IgD-negative memory B cell (primary cell): Measurements from ENCODE around the gene MVB12B. TPM values are rescaled to one million over a fixed set of nuclear protein-coding genes. Genes with fewer than 3 reads are reported as not detected.
A peak's percentile ranks its signal among the peaks of the same experiment; 100 is the strongest.

Experiments used
- H3K27ac Mint-ChIP-seq, 3 donors: one replicate each; pipeline ENCODE4 v1.8.0; 2020 to 2022; ENCODE audit warnings: mild to moderate bottlenecking in 3 of 3, mixed read lengths in 3 of 3, moderate library complexity in 1 of 3
- H3K27me3 Mint-ChIP-seq: one replicate; pipeline ENCODE4 v1.8.0; 2021; ENCODE audit warnings: mixed read lengths
- H3K36me3 Mint-ChIP-seq: one replicate; pipeline ENCODE4 v1.8.0; 2020; ENCODE audit warnings: mild to moderate bottlenecking, mixed read lengths
- H3K4me1 Mint-ChIP-seq, 3 donors: one replicate each; pipeline ENCODE4 v1.8.0; 2020 to 2022; ENCODE audit warnings: mixed read lengths in 3 of 3, mild to moderate bottlenecking in 1 of 3
- H3K4me3 Mint-ChIP-seq, 4 donors: one replicate each; pipeline ENCODE4 v1.8.0; 2020 to 2022; ENCODE audit warnings: mild to moderate bottlenecking in 4 of 4, mixed read lengths in 4 of 4, moderate library complexity in 3 of 4
- H3K9me3 Mint-ChIP-seq, 3 donors: one replicate each; pipeline ENCODE4 v1.8.0; 2020 to 2021; ENCODE audit warnings: mixed read lengths in 3 of 3, mild to moderate bottlenecking in 1 of 3
- polyA plus RNA-seq: library from polyadenylated mRNA; unstranded; fragments of 300-500 nt; fragmentation: Illumina TruSeq; gene quantifications from one replicate; pipeline ENCODE4 v1.2.3, GENCODE V29; 2021

MVB12B gene
- polyA plus RNA-seq, 1 donor from 2014 or later, result 0.93 TPM

DNA sequence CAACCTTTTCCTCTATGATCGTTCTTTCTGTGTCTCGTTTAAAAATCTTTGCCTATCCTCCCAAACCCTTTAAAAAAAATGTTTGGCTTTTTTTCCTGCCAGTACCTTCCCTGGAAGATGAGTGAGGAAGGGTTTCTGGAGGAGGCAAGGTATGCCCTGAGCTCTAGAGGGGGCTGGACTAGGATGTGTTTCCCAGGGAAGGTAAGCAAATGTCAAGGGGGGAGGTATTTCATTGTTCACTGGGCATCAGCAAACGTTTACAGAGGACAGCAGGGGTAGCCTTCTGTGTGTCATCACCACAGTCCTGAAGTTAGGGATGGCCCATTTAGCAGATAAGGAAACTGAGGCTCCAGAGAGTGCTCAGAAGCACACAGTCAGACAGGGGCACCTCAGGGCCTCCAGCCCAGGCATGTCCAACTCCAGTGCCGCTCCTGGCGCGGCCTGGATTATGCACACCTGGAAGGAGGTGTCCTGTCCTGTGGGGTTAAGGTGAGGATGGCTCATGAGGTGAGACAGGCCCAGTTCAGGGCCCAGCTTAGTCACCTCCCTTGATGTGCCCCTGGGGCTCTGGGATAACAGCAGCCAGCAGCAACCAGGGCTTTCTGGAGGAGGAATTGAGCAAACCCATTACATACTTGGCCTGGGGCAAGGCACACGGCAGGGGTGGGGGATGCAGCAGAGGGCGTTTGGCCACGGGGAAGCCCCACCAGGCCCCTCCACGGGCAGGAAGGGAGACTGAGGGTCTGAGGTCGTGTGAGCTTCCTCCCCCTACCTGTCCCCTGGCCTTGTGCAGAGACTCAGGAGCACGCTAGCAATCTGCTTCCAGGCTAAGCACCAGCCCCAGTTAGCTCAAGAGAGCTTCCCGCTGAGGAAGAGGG is 186.8 kb downstream of the MVB12B start:
- Mint-ChIP-seq H3K4me1 (peaks cover 11 to 16% (median 14%) of the 10 kb centered on the region in 3 donors), H3K27ac (no peak overlapping the region), H3K27me3 (peaks cover 47% of the 10 kb centered on the region), H3K36me3 (peaks cover 2% of the 10 kb centered on the region), H3K4me3 (no peak overlapping the region), H3K9me3 (peaks cover 0 to 2% (median 0%) of the 10 kb centered on the region in 3 donors)

- H3K27me3 Mint-ChIP-seq, result peaks cover 52% of the 10 kb centered on the region
- peaks cover 11 to 16% (median 14%) of the 10 kb centered on the region in 3 donors for H3K4me1 Mint-ChIP-seq
- H3K4me3 Mint-ChIP-seq, result peak overlapping the region in 1 of 4 donors; percentile 66
- H3K9me3 Mint-ChIP-seq, result peaks cover 0 to 2% (median 0%) of the 10 kb centered on the region in 3 donors
- no peaks in the 10 kb centered on the region for H3K36me3 Mint-ChIP-seq
- no peak overlapping the region for H3K27ac Mint-ChIP-seq
Measured at GRCh38 chr9:126514037-126514821, 187.6 kb downstream of the MVB12B start.

DNA sequence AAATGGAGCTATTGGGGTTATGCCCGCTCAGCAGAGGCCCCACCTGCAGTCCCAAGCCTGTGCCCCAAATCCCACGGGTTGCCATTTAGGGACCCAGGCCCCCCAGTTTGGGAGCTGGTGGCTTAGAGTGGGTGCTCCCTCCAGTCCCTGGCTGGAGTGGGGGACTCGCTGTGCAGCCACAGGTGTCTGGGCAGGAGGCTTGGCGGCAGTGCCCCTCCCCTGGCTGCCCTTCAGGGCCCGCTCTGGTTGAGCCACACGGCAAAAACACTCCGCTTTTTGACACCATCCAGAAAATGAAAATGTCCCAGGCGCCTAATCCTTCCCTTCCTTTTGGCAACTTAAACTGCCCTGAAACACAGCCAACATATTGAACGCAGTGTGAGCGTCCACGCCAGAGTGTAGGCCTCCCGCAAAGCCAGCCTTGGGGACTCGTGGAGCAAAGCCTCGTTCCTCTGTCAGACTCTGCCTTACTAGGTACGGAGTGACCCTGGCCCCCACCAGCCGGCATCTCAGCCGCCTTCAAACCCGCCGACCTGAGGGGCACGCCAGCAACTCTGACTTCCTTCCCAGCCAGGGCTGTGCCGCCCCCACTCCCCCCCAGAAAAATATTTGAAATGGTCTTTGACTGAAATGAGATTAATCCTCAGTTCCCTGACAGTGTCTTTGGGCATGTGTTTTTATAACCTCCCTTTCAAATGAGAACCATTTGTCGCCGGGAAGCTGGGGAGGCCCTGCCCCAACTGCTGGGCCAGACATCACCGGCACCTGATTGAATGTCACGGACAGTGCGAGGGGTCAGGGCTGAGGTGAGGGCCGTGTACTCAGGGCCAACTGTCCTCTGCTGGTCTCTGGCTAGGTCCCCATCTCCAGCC is 188.6 kb downstream of the MVB12B start:
- H3K4me1 Mint-ChIP-seq, result peaks cover 11 to 16% (median 14%) of the 10 kb centered on the region in 3 donors
- H3K9me3 Mint-ChIP-seq, result peaks cover 0 to 2% (median 0%) of the 10 kb centered on the region in 3 donors
- peaks cover 51% of the 10 kb centered on the region for H3K27me3 Mint-ChIP-seq
- H3K36me3 Mint-ChIP-seq, result no peaks in the 10 kb centered on the region
- H3K27ac Mint-ChIP-seq, result no peak overlapping the region
- H3K4me3 Mint-ChIP-seq, result peak overlapping the region in 1 of 4 donors; percentile 66

- H3K4me3 Mint-ChIP-seq, result peak overlapping the region in 1 of 4 donors; percentile 69
- H3K4me1 Mint-ChIP-seq, result peaks cover 11 to 16% (median 14%) of the 10 kb centered on the region in 3 donors
- peaks cover 45% of the 10 kb centered on the region for H3K27me3 Mint-ChIP-seq
- H3K36me3 Mint-ChIP-seq, result no peaks in the 10 kb centered on the region
- no peak overlapping the region for H3K27ac Mint-ChIP-seq
- peaks cover 0 to 2% (median 0%) of the 10 kb centered on the region in 3 donors for H3K9me3 Mint-ChIP-seq
Measured at GRCh38 chr9:126515873-126516505, 189.4 kb downstream of the MVB12B start.

- no peaks in the 10 kb centered on the region for H3K36me3 Mint-ChIP-seq
- H3K9me3 Mint-ChIP-seq, result peaks cover 0 to 2% (median 0%) of the 10 kb centered on the region in 3 donors
- H3K4me1 Mint-ChIP-seq, result peaks cover 11 to 16% (median 14%) of the 10 kb centered on the region in 3 donors
- no peak overlapping the region for H3K27ac Mint-ChIP-seq
- H3K4me3 Mint-ChIP-seq, result peak overlapping the region in 3 of 4 donors; percentile 78 to 97 (median 86)
- peaks cover 42% of the 10 kb centered on the region for H3K27me3 Mint-ChIP-seq
Measured at GRCh38 chr9:126516561-126516935, 189.9 kb downstream of the MVB12B start.

GRCh38 chr9:126516936-126517832 is 190.6 kb downstream of the MVB12B start:
- Mint-ChIP-seq H3K9me3 (peaks cover 0 to 2% (median 0%) of the 10 kb centered on the region in 3 donors), H3K27ac (no peak overlapping the region), H3K4me3 (peak overlapping the region; percentile 77 to 97 (median 82)), H3K27me3 (peaks cover 40% of the 10 kb centered on the region), H3K4me1 (peaks cover 11 to 16% (median 14%) of the 10 kb centered on the region in 3 donors), H3K36me3 (no peaks in the 10 kb centered on the region)

DNA sequence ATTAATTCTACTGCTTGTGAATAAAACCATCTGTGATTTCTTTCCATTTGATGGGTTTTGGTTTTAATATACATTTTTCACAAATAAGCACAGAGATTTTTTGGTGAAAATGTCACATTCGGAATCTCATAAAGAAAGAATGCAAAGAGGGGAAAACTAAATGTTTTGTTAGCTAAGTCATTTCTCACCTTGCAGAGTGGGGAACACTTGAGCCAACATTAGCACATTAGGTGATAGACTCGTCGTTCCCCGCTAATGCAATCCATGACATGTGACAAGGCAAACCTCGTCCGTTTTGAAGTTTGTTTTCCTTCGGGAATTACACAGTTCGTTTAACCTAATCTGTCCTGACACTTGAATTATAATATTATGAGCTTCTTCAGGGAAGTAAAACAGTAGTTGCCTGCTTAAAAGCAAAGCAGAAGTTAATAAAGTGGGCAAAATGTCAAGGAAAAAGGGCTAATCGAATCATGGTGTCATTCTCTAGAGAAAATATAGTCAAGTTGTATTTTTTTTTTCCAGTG is 191.3 kb downstream of the MVB12B start:
- H3K4me1 Mint-ChIP-seq, result peaks cover 11 to 16% (median 14%) of the 10 kb centered on the region in 3 donors
- no peaks in the 10 kb centered on the region for H3K36me3 Mint-ChIP-seq
- H3K4me3 Mint-ChIP-seq, result peak overlapping the region in 3 of 4 donors; percentile 77 to 97 (median 86)
- H3K9me3 Mint-ChIP-seq, result peaks cover 0 to 2% (median 0%) of the 10 kb centered on the region in 3 donors
- H3K27me3 Mint-ChIP-seq, result peaks cover 41% of the 10 kb centered on the region
- no peak overlapping the region for H3K27ac Mint-ChIP-seq

- H3K9me3 Mint-ChIP-seq, result peaks cover 0 to 2% (median 0%) of the 10 kb centered on the region in 3 donors
- H3K4me1 Mint-ChIP-seq, result peaks cover 14 to 20% (median 18%) of the 10 kb centered on the region in 3 donors
- H3K27me3 Mint-ChIP-seq, result peaks cover 37% of the 10 kb centered on the region
- peak overlapping the region in 1 of 4 donors; percentile 19 for H3K4me3 Mint-ChIP-seq
- H3K27ac Mint-ChIP-seq, result no peak overlapping the region
- H3K36me3 Mint-ChIP-seq, result no peaks in the 10 kb centered on the region
Measured at GRCh38 chr9:126518763-126519162, 192.1 kb downstream of the MVB12B start.

DNA sequence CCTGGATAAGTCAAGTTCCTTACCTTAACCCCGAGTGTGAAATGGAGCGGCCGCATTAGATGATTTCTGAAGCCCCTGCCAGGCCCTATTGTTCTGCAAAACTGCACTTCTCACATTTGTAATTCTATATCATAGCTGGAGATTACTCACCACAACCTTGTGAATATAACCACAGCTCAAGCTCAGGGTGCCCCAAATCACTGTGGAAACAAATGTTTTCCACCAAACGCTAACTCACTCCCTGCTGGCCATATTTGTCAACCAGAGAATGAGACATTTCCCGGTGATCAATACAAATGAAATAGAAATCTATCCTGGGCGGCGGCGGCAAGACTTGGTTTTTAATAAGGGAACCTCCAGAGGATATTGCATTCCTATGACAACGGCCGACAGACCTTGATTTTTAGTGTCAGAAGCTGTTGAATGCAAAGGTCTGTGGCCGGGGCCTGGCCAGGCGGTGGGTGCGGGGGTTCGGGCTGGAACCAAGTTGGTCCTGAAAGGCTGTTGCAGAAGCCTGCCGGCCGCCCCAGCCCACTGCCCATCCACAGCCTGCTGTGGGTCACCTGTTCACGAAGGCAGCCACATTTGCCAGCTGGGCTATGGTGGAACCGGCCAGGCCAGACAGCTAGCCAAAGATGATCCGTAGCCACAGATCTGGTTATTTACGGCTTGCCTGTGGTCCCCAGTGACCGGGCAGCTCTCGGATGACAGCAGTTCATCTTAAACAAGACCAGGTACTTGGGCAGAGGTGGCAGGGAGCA is 193.2 kb downstream of the MVB12B start:
- H3K27me3 Mint-ChIP-seq, result peaks cover 39% of the 10 kb centered on the region
- H3K4me3 Mint-ChIP-seq, result peak overlapping the region in 1 of 4 donors; percentile 3
- H3K27ac Mint-ChIP-seq, result no peak overlapping the region
- peaks cover 18 to 25% (median 23%) of the 10 kb centered on the region in 3 donors for H3K4me1 Mint-ChIP-seq
- H3K9me3 Mint-ChIP-seq, result peaks cover 0 to 2% (median 0%) of the 10 kb centered on the region in 3 donors
- H3K36me3 Mint-ChIP-seq, result no peaks in the 10 kb centered on the region

DNA sequence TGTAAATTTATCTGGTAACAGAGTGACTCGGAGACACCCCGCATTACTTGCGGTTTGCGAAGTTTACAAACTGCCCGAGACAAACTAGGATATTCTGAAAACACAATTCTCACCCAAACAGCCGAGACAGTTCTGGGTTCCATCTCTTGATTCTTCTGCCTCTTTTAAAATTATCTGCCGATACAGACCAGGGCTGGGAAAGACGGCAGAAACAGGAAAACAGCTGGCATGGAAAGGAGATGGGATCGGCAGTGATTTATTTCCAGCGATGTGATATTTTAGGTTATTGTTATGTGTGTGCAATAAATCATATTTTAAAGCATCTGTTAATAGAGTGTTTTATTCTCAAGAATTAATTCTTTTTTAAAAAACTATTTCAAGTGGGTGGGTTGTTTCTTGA is 193.8 kb downstream of the MVB12B start:
- Mint-ChIP-seq H3K4me1 (peaks cover 18 to 26% (median 25%) of the 10 kb centered on the region in 3 donors), H3K27me3 (peaks cover 39% of the 10 kb centered on the region), H3K4me3 (no peak overlapping the region), H3K36me3 (no peaks in the 10 kb centered on the region), H3K27ac (no peak overlapping the region), H3K9me3 (peaks cover 0 to 2% (median 0%) of the 10 kb centered on the region in 3 donors)

DNA sequence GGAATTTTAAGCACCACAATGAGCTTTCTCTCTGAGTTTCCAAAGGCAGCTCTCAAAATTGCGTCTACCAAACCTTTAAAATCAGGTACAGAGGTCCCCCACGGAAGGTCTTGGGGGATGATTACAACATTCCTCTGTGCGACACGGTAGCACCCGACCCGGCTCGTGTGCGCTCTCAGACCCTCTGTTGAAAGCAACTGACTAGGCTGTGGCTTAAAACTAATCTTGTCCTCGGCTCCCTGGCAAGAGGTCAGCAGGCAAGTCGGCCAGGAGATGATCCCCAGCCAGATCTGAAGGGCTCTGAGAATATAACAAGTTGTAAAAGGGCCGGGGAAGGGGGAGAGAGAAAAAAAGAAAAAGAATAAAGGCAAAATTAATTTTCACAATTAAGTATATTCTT is 194.5 kb downstream of the MVB12B start:
- no peak overlapping the region for H3K4me3 Mint-ChIP-seq
- H3K27me3 Mint-ChIP-seq, result peaks cover 38% of the 10 kb centered on the region
- peaks cover 0 to 2% (median 0%) of the 10 kb centered on the region in 3 donors for H3K9me3 Mint-ChIP-seq
- peaks cover 18 to 26% (median 25%) of the 10 kb centered on the region in 3 donors for H3K4me1 Mint-ChIP-seq
- no peak overlapping the region for H3K27ac Mint-ChIP-seq
- H3K36me3 Mint-ChIP-seq, result no peaks in the 10 kb centered on the region

- Mint-ChIP-seq H3K27ac (no peak overlapping the region), H3K4me1 (peaks cover 18 to 25% (median 24%) of the 10 kb centered on the region in 3 donors), H3K9me3 (peaks cover 0 to 2% (median 0%) of the 10 kb centered on the region in 3 donors), H3K4me3 (no peak overlapping the region), H3K27me3 (peaks cover 35% of the 10 kb centered on the region), H3K36me3 (no peaks in the 10 kb centered on the region)
Measured at GRCh38 chr9:126521551-126521950, 194.9 kb downstream of the MVB12B start.
